ENCODE results near the gene PLD2. TPM values are rescaled to one million over a fixed set of nuclear protein-coding genes. Genes with fewer than 3 reads are reported as not detected.
A peak's percentile ranks its signal among the peaks of the same experiment; 100 is the strongest.

PLD2 gene
- total RNA-seq, 1 donor from 2014 or later = 20.0 TPM

DNA sequence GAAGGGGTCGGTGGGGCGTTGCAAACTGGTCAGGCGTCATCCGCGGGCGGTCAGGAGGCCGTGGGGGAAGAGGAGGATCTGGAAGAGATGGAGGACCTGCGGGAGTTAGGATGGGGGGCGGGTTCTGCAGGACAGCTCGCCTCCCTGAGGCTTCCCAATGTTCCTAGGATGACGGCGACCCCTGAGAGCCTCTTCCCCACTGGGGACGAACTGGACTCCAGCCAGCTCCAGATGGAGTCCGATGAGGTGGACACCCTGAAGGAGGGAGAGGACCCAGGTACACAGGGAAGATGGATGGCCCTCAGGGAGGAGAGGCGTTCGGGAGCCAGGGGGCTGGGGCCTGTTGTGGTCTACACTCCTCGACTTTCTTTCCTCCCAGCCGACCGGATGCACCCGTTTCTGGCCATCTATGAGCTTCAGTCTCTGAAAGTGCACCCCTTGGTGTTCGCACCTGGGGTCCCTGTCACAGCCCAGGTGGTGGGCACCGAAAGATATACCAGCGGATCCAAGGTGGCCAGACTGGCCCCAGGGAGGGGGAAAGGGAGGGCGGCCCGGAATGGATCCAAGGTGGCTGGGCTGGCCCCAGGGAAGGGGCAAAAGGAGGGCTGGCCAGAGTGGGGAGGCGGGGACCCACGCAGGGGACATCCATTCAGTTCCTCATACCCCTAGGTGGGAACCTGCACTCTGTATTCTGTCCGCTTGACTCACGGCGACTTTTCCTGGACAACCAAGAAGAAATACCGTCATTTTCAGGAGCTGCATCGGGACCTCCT lies 839 bp downstream of the PLD2 start:
- H3K36me3 ChIP-seq (ENCODE audit: control insufficient read depth, insufficient read depth, low read length) = peaks cover 22% of the 10 kb centered on the region
- DNase-seq (ENCODE audit: low read depth) (no peak), FAIRE-seq (no peak)
- no peaks in the 10 kb centered on the region for H3K27me3 ChIP-seq (ENCODE audit: control insufficient read depth, insufficient read depth, low read length)
- H3K4me3 ChIP-seq (ENCODE audit: low read depth, low read length) = peak overlapping the region; percentile 87
- TF ChIP-seq, protein P1, sequence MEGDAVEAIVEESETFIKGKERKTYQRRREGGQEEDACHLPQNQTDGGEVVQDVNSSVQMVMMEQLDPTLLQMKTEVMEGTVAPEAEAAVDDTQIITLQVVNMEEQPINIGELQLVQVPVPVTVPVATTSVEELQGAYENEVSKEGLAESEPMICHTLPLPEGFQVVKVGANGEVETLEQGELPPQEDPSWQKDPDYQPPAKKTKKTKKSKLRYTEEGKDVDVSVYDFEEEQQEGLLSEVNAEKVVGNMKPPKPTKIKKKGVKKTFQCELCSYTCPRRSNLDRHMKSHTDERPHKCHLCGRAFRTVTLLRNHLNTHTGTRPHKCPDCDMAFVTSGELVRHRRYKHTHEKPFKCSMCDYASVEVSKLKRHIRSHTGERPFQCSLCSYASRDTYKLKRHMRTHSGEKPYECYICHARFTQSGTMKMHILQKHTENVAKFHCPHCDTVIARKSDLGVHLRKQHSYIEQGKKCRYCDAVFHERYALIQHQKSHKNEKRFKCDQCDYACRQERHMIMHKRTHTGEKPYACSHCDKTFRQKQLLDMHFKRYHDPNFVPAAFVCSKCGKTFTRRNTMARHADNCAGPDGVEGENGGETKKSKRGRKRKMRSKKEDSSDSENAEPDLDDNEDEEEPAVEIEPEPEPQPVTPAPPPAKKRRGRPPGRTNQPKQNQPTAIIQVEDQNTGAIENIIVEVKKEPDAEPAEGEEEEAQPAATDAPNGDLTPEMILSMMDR (IDR thresholded peaks at IDR 0.05; ENCODE audit: insufficient read depth, low read length, severe bottlenecking) = no peak

DNA sequence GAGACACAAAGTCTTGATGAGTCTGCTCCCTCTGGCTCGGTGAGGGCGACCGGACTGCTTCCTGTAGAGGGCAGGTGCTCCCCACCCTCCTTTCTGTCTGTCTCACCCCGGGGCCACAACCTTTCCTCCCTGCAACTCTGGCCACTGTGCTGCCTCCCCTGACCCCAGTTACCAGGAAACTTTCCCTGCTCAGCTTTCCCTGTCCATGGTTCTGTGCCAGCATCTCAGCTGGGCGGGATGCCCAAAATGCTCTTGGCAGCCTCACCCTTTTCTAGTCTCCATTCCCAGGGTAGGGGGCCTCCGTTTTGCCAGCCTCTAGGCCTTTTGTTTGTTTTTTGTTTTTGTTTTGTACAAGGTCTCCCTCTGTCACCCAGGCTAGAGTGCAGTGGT lies 1.4 kb downstream of the PLD2 start:
- no peaks in the 10 kb centered on the region for H3K27me3 ChIP-seq (ENCODE audit: control insufficient read depth, insufficient read depth, low read length)
- TF ChIP-seq, protein P1 (IDR thresholded peaks at IDR 0.05; ENCODE audit: insufficient read depth, low read length, severe bottlenecking) = peak; percentile 9
- no peak overlapping the region for H3K4me3 ChIP-seq (ENCODE audit: low read depth, low read length)
- peaks cover 22% of the 10 kb centered on the region for H3K36me3 ChIP-seq (ENCODE audit: control insufficient read depth, insufficient read depth, low read length)
- no peak for DNase-seq (ENCODE audit: low read depth)
- no peak for FAIRE-seq

DNA sequence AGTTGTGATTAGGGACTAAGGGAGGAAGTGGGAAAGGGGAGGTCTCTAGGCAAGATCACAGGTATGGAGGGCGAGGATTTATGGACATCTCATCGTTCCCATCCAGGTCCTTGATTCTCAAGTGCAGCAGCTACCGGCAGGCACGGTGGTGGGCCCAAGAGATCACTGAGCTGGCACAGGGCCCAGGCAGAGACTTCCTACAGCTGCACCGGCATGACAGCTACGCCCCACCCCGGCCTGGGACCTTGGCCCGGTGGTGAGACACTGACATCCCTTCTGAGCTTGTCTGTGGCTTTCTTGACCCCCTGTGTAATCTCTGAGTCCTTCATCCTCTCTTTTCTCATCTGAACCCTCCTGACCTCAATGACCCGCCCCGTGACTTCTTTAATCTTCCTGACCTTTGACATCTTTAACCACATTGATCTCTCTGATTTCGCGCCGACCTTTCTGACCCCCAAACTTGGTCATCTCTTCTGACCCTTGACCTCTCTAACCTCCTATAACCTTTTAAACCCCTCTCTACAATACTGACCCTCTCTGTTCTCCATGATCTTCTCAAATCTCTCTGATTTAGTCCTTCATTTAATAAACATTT lies 3.8 kb downstream of the PLD2 start:
- no peak for DNase-seq (ENCODE audit: low read depth)
- Histone ChIP-seq H3K36me3 (ENCODE audit: control insufficient read depth, insufficient read depth, low read length) (peaks cover 32% of the 10 kb centered on the region), H3K27me3 (ENCODE audit: control insufficient read depth, insufficient read depth, low read length) (no peaks in the 10 kb centered on the region), H3K4me3 (ENCODE audit: low read depth, low read length) (no peak overlapping the region)
- no peak for FAIRE-seq
- TF ChIP-seq, protein P1 (IDR thresholded peaks at IDR 0.05; ENCODE audit: insufficient read depth, low read length, severe bottlenecking) = no peak

DNA sequence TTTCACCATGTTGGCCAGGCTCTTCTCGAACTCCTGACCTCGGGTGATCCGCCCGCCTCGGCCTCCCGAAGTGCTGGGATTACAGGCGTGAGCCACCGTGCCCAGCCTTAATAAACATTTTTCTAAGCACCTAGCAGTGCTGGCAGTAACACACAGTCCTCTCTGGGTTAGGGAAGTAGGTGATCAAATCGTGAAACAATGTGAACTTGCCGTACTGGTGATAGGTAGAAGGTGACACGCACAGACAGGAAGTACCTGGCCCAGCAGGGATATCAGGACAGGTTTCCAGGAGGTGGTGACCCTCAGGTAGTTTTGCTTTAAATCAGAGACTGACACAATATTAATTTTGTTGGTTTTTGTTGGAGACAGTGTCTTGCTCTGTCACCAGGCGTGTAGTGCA lies 4.5 kb downstream of the PLD2 start:
- no peak for FAIRE-seq

DNA sequence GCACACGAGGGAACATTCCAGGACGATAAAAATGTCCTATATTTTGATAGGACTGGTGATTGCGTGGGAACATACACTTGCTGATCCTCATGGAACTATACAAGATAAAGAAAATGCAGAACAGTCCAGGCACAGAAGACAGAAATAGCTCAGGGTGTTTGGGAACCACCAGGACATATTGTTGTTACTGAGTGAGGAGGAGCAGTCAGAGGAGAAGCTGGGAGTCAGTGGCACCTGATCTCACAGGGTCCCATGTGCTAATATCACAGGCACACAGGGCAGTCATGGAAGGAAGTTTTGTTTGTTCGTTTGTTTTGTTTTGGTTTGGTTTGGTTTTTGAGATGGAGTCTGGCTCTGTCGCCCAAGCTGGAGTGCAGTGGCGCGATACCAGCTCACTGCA lies 5.7 kb downstream of the PLD2 start:
- Histone ChIP-seq H3K27me3 (ENCODE audit: control insufficient read depth, insufficient read depth, low read length) (no peaks in the 10 kb centered on the region), H3K36me3 (ENCODE audit: control insufficient read depth, insufficient read depth, low read length) (peaks cover 40% of the 10 kb centered on the region), H3K4me3 (ENCODE audit: low read depth, low read length) (no peak overlapping the region)
- FAIRE-seq = peak; percentile 23
- DNase-seq (ENCODE audit: low read depth) = no peak
- TF ChIP-seq, protein P1 (IDR thresholded peaks at IDR 0.05; ENCODE audit: insufficient read depth, low read length, severe bottlenecking) = no peak

More for the DNA sequence above, 4.5 kb downstream of the PLD2 start:
- H3K36me3 ChIP-seq (ENCODE audit: control insufficient read depth, insufficient read depth, low read length) = peaks cover 32% of the 10 kb centered on the region
- DNase-seq (ENCODE audit: low read depth) = no peak
- no peaks in the 10 kb centered on the region for H3K27me3 ChIP-seq (ENCODE audit: control insufficient read depth, insufficient read depth, low read length)
- no peak overlapping the region for H3K4me3 ChIP-seq (ENCODE audit: low read depth, low read length)
- TF ChIP-seq, protein P1 (IDR thresholded peaks at IDR 0.05; ENCODE audit: insufficient read depth, low read length, severe bottlenecking) = no peak

Measured in bronchial epithelial cell (primary cell).